GM19438 (cell line): ENCODE results near the gene CNOT3.
"Not testable (repeated sequence)": the region's sequence is repeated elsewhere in the genome, so short reads cannot be mapped to it uniquely, and the experiment has no call there.

Source experiments
- ATAC-seq: cut with Tn5 transposase; IDR thresholded peaks from one replicate; pipeline ENCODE4 v1.9.1; 2021; ENCODE audit warnings: low read depth; ENCODE audit not compliant: unreplicated experiment

The CNOT3 gene

DNA sequence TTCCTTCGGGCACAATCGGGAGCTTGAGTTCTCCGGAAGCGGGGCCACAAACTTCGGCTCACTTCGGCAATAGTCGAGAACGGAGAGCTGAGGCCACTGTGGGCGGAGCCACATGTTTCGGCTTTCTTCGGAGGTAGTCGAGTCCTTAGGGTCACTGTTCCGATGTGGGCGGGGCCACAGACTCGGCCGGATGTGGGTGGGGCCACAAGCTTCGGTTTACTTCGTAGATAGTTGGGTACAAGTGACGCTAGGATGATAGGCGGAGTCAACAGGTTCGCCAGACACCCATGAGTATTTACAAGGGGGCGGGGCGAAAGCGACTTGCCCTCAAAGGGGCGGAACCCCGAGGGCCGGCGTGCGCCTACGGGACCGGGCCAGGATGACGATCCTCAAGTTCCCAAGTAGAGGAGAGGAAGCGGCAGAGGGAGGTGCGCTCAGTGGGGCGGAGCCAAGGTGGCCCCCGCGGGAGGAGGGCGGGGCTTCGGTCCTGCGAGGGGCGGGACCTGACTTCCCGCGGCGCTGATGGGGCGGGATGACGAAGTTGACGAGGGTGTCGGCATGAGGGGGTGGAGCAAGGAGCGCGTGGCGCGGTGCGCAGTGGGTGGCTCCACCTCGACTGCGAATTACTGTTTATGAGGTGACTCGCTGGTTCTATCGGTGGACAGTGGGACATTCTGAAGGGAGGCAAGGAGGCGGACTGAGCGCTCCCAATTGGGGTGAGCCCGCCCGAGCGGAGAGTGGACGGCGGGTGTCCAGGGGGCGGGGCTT is 52.4 kb downstream of the CNOT3 start:
- ATAC-seq: peak; percentile 42

- ATAC-seq: peak; percentile 44
Measured at GRCh38 chr19:54190503-54191010, 53.0 kb downstream of the CNOT3 start.

DNA sequence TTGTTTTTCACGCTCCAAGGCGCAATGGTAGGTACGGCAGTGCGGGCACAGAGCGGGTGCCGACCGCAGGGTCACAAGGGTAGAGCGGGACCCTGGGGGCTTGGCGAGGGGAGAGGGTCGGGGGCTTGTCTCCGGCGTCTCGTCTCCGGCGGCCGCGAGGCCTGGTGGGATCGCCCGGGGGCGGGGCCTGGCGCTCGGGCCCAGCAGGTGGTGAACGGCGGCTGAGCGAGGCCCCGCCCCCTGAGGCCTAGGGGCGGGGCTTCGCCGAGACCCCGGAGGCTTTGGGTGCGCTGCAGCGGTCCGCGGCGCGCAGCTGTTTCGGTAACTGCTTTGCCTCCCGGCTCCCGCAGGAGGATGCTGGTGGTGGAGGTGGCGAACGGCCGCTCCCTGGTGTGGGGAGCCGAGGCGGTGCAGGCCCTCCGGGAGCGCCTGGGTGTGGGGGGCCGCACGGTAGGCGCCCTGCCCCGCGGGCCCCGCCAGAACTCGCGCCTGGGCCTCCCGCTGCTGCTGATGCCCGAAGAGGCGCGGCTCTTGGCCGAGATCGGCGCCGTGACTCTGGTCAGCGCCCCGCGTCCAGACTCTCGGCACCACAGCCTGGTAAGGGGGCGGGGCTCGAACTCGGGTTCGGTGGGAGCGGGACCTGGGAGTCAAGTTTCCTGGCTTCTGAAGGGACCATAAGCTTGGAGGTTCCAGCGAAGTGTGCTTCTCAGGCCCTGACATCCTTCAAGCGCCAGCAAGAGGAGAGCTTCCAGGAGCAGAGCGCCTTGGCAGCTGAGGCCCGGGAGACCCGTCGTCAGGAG is 53.6 kb downstream of the CNOT3 start, which contains the start of gene TSEN34:
TSEN34 (plus strand) TSS at position 298 of the 800 bp plus-strand sequence; CDS start at position 355, 57 bp downstream.
- ATAC-seq: no peak

DNA sequence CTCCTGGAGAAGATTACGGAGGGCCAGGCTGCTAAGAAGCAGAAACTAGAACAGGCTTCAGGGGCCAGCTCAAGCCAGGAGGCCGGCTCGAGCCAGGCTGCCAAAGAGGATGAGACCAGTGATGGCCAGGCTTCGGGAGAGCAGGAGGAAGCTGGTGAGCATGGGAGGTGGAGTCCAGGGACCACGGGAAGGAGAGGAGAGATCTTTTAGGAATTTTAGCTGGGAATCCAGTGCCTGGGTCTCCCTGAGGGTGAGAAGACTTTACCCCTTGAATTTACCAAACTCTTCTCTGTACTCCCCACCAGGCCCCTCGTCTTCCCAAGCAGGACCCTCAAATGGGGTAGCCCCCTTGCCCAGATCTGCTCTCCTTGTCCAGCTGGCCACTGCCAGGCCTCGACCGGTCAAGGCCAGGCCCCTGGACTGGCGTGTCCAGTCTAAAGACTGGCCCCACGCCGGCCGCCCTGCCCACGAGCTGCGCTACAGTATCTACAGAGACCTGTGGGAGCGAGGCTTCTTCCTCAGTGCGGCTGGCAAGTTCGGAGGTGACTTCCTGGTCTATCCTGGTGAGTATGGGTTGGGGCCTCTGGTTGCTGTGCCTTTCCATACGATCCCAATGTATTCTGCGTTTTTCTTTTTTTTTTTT is 54.4 kb downstream of the CNOT3 start:
- no peak for ATAC-seq

DNA sequence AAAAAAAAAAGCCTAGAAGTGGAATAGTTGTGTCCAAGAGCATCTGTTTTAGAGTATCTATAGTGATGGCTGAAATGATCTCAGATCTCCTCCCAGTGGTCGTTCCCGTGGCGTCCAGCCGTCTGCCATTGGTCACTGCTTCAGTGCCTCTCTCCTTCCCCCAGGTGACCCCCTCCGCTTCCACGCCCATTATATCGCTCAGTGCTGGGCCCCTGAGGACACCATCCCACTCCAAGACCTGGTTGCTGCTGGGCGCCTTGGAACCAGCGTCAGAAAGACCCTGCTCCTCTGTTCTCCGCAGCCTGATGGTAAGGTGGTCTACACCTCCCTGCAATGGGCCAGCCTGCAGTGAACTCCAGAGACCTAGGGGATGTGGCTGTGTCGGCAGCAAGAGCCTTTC is 55.4 kb downstream of the CNOT3 start:
- no peak for ATAC-seq

DNA sequence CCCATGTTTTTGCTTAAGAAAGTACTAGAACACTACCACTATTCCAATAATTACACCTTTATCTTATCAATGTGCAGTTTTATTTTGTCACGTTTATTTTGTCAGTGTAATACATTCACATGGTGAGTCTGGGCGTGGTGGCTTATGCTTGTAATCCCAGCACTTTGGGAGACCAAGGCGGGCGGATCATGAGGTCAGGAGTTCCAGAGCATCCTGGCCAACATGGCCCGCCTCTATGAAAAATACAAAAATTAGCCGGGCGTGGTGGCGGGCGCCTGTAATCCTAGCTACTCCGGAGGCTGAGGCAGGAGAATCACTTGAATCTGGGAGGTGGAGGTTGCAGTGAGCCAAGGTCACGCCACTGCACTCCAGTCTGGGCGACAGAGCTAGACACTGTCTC is 56.9 kb downstream of the CNOT3 start:
- ATAC-seq: not testable (repeated sequence)

DNA sequence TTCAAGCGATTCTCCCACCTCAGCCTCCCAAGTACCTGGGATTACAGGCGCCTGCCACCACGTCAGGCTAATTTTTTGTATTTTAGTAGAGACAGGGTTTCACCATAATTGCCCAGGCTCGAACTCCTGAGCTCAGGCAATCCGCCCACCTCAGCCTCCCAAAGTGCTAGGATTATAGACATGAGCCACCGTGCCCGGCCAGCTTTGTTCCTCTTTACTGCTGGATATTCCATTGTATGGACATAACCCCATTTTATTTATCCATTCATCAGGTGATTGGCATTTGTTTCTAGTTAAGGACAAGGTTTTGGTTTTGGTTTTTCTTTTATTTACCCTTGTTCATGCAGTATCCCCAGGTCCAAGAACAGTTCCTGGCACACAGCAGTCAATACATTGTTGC is 59.0 kb downstream of the CNOT3 start:
- ATAC-seq: no peak

GRCh38 chr19:54197121-54197520 is 59.6 kb downstream of the CNOT3 start:
- ATAC-seq: no peak

- no peak for ATAC-seq
Measured at GRCh38 chr19:54199401-54199800, 61.8 kb downstream of the CNOT3 start.

GRCh38 chr19:54201172-54201701 is 63.7 kb downstream of the CNOT3 start:
- ATAC-seq: no peak

DNA sequence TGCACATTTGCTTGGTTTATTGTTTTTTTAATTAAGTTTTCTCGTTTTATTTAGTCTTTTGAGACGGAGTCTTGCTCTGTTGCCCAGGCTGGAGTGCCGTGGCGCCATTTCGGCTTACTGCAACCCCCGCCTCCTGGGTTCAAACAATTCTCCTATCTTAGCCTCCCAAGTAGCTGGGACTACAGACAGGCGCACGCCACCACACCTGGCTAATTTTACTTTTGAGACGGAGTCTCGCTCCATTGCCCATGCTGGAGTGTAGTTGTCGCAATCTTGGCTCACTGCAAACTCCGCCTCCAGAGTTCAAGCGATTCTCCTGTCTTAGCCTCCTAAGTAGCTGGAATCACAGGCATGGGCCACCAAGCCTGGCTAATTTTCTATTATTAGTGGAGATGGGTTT is 64.4 kb downstream of the CNOT3 start:
- no peak for ATAC-seq

GRCh38 chr19:54203151-54203611 is 65.6 kb downstream of the CNOT3 start:
- no peak for ATAC-seq

DNA sequence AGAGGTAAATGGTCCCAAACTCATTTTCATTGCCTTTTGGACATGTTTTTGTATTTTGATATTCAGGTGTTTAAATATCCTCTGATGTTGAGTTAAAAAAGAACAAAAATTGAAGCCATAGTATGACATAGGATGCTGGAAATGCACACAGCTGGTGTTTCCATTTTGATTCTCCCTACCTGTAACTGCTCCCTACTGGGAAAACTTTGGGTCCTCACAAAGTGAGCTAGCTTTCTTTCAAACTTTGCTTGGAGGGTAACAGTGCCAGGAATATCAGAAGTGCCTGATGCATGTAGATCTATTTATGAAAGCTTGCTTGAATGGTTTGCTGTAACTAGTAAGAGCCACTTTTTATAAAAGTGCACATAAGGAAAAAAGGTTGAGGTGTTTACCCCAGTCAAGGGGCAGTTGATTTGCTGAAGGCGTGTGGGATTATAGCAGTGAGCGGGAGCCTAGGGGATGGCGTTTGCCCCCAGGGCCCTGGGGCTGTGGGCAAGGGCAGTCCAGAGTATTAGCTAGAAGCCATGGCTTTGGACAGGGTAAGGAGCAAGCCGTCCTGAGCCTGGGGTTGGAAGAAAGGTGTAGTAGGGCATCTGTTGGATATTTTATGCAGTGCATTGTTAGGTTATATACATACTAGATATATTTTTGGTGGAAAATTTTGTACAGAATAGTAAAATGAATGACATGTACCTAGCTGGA is 67.4 kb downstream of the CNOT3 start:
- no peak for ATAC-seq
